Measurements from ENCODE around the gene PGD.

PGD gene

GRCh38 chr1:10459184-10459583, 60.3 kb downstream of the PGD start:
- no peak overlapping the region for H3K27ac ChIP-seq (ENCODE audit: extremely low read depth, low read depth, low read length)
- peaks cover 4% of the 10 kb centered on the region; the same call in 1 of the 2 replicates for H3K4me1 ChIP-seq (ENCODE audit: control insufficient read depth, insufficient read depth, low read length)
- peaks cover 29 to 60% of the 10 kb centered on the region in 2 experiments for H3K36me3 ChIP-seq (ENCODE audit: control insufficient read depth in 2 of 2, insufficient read depth in 1 of 2, low read length in 2 of 2)
- no peak overlapping the region for H3K4me3 ChIP-seq (ENCODE audit: low read depth, low read length)
- CTCF ChIA-PET, result interaction anchor here (0.6 kb wide), 1 partner anchor 43 kb away, joined by 4 read pairs; no protein-coding TSS in a partner anchor
- POLR2A ChIA-PET, result interaction anchor here (1.3 kb wide), 1 partner anchor 9 kb away, joined by 6 read pairs; the partner anchor contains the start of gene CORT
- H3K9me3 ChIP-seq (ENCODE audit: control insufficient read depth, insufficient read depth, low read depth, low read length), result no peaks in the 10 kb centered on the region
- TF ChIP-seq ZSCAN30 (tag by site-specific recombination; IDR thresholded peaks at IDR 0.05) (no peak), ZNF18 (tag by site-specific recombination; IDR thresholded peaks at IDR 0.05) (peak; percentile 84; the same call in 1 of the 2 replicates), ZEB2 (tag by site-specific recombination; IDR thresholded peaks at IDR 0.05) (peak; percentile 43; the same call in 1 of the 2 replicates), ZNF266 (tag by site-specific recombination; IDR thresholded peaks at IDR 0.05; ENCODE audit: low read depth) (no peak), GLIS1 (tag by site-specific recombination; IDR thresholded peaks at IDR 0.05) (peak; percentile 75), ZNF354C (tag by site-specific recombination; IDR thresholded peaks at IDR 0.05; ENCODE audit: borderline replicate concordance, low read depth) (no peak), MEIS1 (CRISPR knock-in tag; IDR thresholded peaks at IDR 0.05; ENCODE audit: borderline replicate concordance) (no peak), ZNF629 (tag by site-specific recombination; IDR thresholded peaks at IDR 0.05) (0 out of 2 replicates have a peak, but pooled peaks have one; percentile 34), TRIM28 (IDR thresholded peaks at IDR 0.05; ENCODE audit: borderline replicate concordance, low read length) (peak; percentile 31; the same call in 1 of the 2 replicates), ZNF26 (tag by site-specific recombination; IDR thresholded peaks at IDR 0.05) (no peak), ZBTB1 (tag by site-specific recombination; IDR thresholded peaks at IDR 0.05) (no peak), IKZF3 (tag by site-specific recombination; IDR thresholded peaks at IDR 0.05) (peak; percentile 33; the same call in 1 of the 2 replicates), ZBTB20 (tag by site-specific recombination; IDR thresholded peaks at IDR 0.05) (no peak), SP7 (tag by site-specific recombination; IDR thresholded peaks at IDR 0.05) (peak; percentile 68), WT1 (tag by site-specific recombination; IDR thresholded peaks at IDR 0.05) (no peak), ZNF501 (tag by site-specific recombination; IDR thresholded peaks at IDR 0.05) (no peak), KLF8 (tag by site-specific recombination; IDR thresholded peaks at IDR 0.05) (peak; percentile 44; the same call in 1 of the 2 replicates), ZNF600 (tag by site-specific recombination; IDR thresholded peaks at IDR 0.05) (peak; percentile 56; the same call in 1 of the 2 replicates), OSR2 (tag by site-specific recombination; IDR thresholded peaks at IDR 0.05) (peak; percentile 70), ZNF433 (tag by site-specific recombination; IDR thresholded peaks at IDR 0.05; ENCODE audit: low read depth) (no peak), HIC1 (tag by site-specific recombination; IDR thresholded peaks at IDR 0.05) (peak; percentile 72; the same call in 1 of the 2 replicates), ZBTB17 (tag by site-specific recombination; IDR thresholded peaks at IDR 0.05) (peak; percentile 89), ZNF621 (tag by site-specific recombination; IDR thresholded peaks at IDR 0.05) (no peak), PRDM10 (tag by site-specific recombination; IDR thresholded peaks at IDR 0.05) (0 out of 2 replicates have a peak, but pooled peaks have one; percentile 26), ZNF24 (tag by site-specific recombination; IDR thresholded peaks at IDR 0.05) (no peak), ZNF184 (tag by site-specific recombination; IDR thresholded peaks at IDR 0.05) (0 out of 2 replicates have a peak, but pooled peaks have one; percentile 36), ZXDB (tag by site-specific recombination; IDR thresholded peaks at IDR 0.05) (no peak), ZNF558 (tag by site-specific recombination; IDR thresholded peaks at IDR 0.05) (no peak), SP2 (tag by site-specific recombination; IDR thresholded peaks at IDR 0.05) (no peak), ZNF776 (tag by site-specific recombination; IDR thresholded peaks at IDR 0.05; ENCODE audit: borderline replicate concordance) (no peak), ZNF530 (tag by site-specific recombination; IDR thresholded peaks at IDR 0.05; ENCODE audit: low read depth) (no peak)
